Lower leg skin (tissue), 3 donors: Measurements from ENCODE around the gene ELOVL3.

ENCODE experiments used
- CTCF ChIP-seq, 3 donors: fragments of 450-650 bp; IDR thresholded peaks; one replicate each; pipeline ENCODE4 v1.5.1; 2016; ENCODE audit warnings: antibody characterized with exemption in 3 of 3, mild to moderate bottlenecking in 3 of 3, moderate library complexity in 2 of 3
- POLR2A ChIP-seq, 2 donors: fragments of 450-650 bp; IDR thresholded peaks; one replicate each; pipeline ENCODE4 v1.6.1; 2016 to 2017; ENCODE audit warnings: antibody characterized with exemption in 2 of 2, mild to moderate bottlenecking in 1 of 2, moderate library complexity in 1 of 2

GRCh38 chr10:102247734-102248133, 21.6 kb downstream of the ELOVL3 start:
- TF ChIP-seq CTCF (IDR thresholded peaks at IDR 0.05) (no peak), POLR2A (IDR thresholded peaks at IDR 0.05) (no peak)
